GM18526 (cell line): ENCODE data around the gene CETP.

Experiments used
- POLR2A ChIP-seq: IDR thresholded peaks from 3 replicates; pipeline ENCODE4 v1.6.1; 2011; ENCODE audit not compliant: insufficient read length; ENCODE audit errors: extremely low read depth

Gene CETP

GRCh38 chr16:56931892-56932720, 29.6 kb upstream of the CETP start, which contains the start of gene HERPUD1:
Gene HERPUD1 (plus strand): TSS chr16:56932142. CDS start chr16:56932245, 103 bp downstream.
- TF ChIP-seq POLR2A, result peak; percentile 99

- no peak for TF ChIP-seq POLR2A
These were observed 28.8 kb upstream of the CETP start for GRCh38 chr16:56932721-56933619.

GRCh38 chr16:56933828-56934598, 27.7 kb upstream of the CETP start:
- TF ChIP-seq POLR2A, result no peak

GRCh38 chr16:56935201-56935600, 26.5 kb upstream of the CETP start:
- no peak for TF ChIP-seq POLR2A

- no peak for TF ChIP-seq POLR2A
These were observed 25.3 kb upstream of the CETP start for GRCh38 chr16:56936491-56936890.

GRCh38 chr16:56936950-56937349, 24.8 kb upstream of the CETP start:
- no peak for TF ChIP-seq POLR2A

GRCh38 chr16:56938664-56939513, 22.9 kb upstream of the CETP start:
- TF ChIP-seq POLR2A, result peak; percentile 30

- no peak for TF ChIP-seq POLR2A
These were observed 21.9 kb upstream of the CETP start for GRCh38 chr16:56939801-56940200.

GRCh38 chr16:56941092-56941491, 20.7 kb upstream of the CETP start:
- TF ChIP-seq POLR2A, result no peak

GRCh38 chr16:56941856-56942331, 19.9 kb upstream of the CETP start:
- TF ChIP-seq POLR2A, result peak; percentile 33

- TF ChIP-seq POLR2A, result no peak
These were observed 17.9 kb upstream of the CETP start for GRCh38 chr16:56943761-56944375.

GRCh38 chr16:56944954-56945839, 16.6 kb upstream of the CETP start:
- TF ChIP-seq POLR2A, result no peak
